MCF 10A (cell line): ENCODE measurements around the gene CTSZ. TPM values are rescaled to one million over a fixed set of nuclear protein-coding genes. Genes with fewer than 3 reads are reported as not detected.

Source experiments
- BruUV-seq: library from RNA; stranded (reverse); fragments of 400-500 nt; replicated peaks from 2 replicates; lab custom pipeline; 2021; lab: Mats Ljungman, UMichigan
- CTCF ChIA-PET: fragments of 300-600 bp; sonication (Branson Sonifier 250); formaldehyde crosslinking; extraction: SDS; loops from one replicate; lab custom pipeline; 2021; ENCODE audit warnings: antibody characterized with exemption, inconsistent platforms; lab: Yijun Ruan, JAX
- POLR2A ChIA-PET: fragments of 300-600, 350-650 bp; sonication (Branson Sonifier 250); formaldehyde crosslinking; extraction: SDS; loops from one replicate; lab custom pipeline; 2020; ENCODE audit warnings: antibody characterized with exemption, inconsistent platforms; lab: Yijun Ruan, JAX
- DNase-seq: peaks from one replicate; pipeline ENCODE4 v3.0.0-alpha.2; 2018; ENCODE audit not compliant: unreplicated experiment
- H3K27ac Mint-ChIP-seq: one replicate; pipeline ENCODE4 v1.8.0; 2022; ENCODE audit warnings: mild to moderate bottlenecking, low read depth, mixed read lengths; ENCODE audit not compliant: unreplicated experiment
- H3K27me3 Mint-ChIP-seq: one replicate; pipeline ENCODE4 v1.8.0; 2022; ENCODE audit warnings: mixed read lengths; ENCODE audit not compliant: insufficient read depth, unreplicated experiment
- H3K36me3 Mint-ChIP-seq: one replicate; pipeline ENCODE4 v1.8.0; 2022; ENCODE audit warnings: mild to moderate bottlenecking, moderate library complexity, mixed read lengths; ENCODE audit not compliant: insufficient read depth, unreplicated experiment
- H3K4me1 Mint-ChIP-seq: one replicate; pipeline ENCODE4 v1.8.0; 2022; ENCODE audit warnings: mixed read lengths; ENCODE audit not compliant: insufficient read depth, unreplicated experiment
- H3K4me3 Mint-ChIP-seq: one replicate; pipeline ENCODE4 v1.8.0; 2022; ENCODE audit warnings: mild to moderate bottlenecking, moderate library complexity, mixed read lengths; ENCODE audit not compliant: unreplicated experiment
- H3K9me3 Mint-ChIP-seq: one replicate; pipeline ENCODE4 v1.8.0; 2022; ENCODE audit warnings: mixed read lengths; ENCODE audit not compliant: unreplicated experiment
- CTCF ChIP-seq: fragments of 200-600 bp; IDR thresholded peaks from one replicate; pipeline ENCODE4 v1.8.0; 2022; ENCODE audit warnings: antibody characterized with exemption, mild to moderate bottlenecking; ENCODE audit not compliant: unreplicated experiment
- intact Hi-C: fragments of 100-400 bp; cut with micrococcal nuclease; formaldehyde crosslinking; loops from 2 replicates; pipeline ENCODE4 v1.14.1; 2022
- total RNA-seq: library from RNA; stranded (reverse); gene quantifications from 2 replicates; pipeline ENCODE4 v1.2.3, GENCODE V29; 2022

The CTSZ gene
- total RNA-seq, 1 experiment from 2014 or later = 96.6 TPM

- CTCF ChIA-PET = interaction anchor here (0.8 kb wide), 1 partner anchor 1605 kb away, joined by 3 read pairs; no protein-coding TSS in a partner anchor
- no peak for TF ChIP-seq CTCF
Measured at GRCh38 chr20:58975353-58975752, 31.7 kb downstream of the CTSZ start.

GRCh38 chr20:58973866-58974265 is 33.2 kb downstream of the CTSZ start:
- BruUV-seq = no TSS peak
- no peak for TF ChIP-seq CTCF
- no peak overlapping the region for H3K27ac Mint-ChIP-seq
- intact Hi-C loops = no loop called here
- H3K4me3 Mint-ChIP-seq = no peak overlapping the region
- peaks cover 19% of the 10 kb centered on the region for H3K27me3 Mint-ChIP-seq
- H3K9me3 Mint-ChIP-seq = peaks cover 30% of the 10 kb centered on the region
- ChIA-PET CTCF (no interaction called here), POLR2A (no interaction called here)
- peaks cover 6% of the 10 kb centered on the region for H3K4me1 Mint-ChIP-seq
- DNase-seq = no peak
- no peaks in the 10 kb centered on the region for H3K36me3 Mint-ChIP-seq

More at GRCh38 chr20:58975353-58975752, 31.7 kb downstream of the CTSZ start:
- H3K27ac Mint-ChIP-seq = no peak overlapping the region
- POLR2A ChIA-PET = no interaction called here
- H3K4me3 Mint-ChIP-seq = no peak overlapping the region
- intact Hi-C loops = no loop called here
- no peak for DNase-seq
- BruUV-seq = no TSS peak
- peaks cover 4% of the 10 kb centered on the region for H3K27me3 Mint-ChIP-seq
- peaks cover 17% of the 10 kb centered on the region for H3K9me3 Mint-ChIP-seq
- no peaks in the 10 kb centered on the region for H3K36me3 Mint-ChIP-seq
- peaks cover 6% of the 10 kb centered on the region for H3K4me1 Mint-ChIP-seq

GRCh38 chr20:58973179-58973578 is 33.9 kb downstream of the CTSZ start:
- no peak for DNase-seq
- Mint-ChIP-seq H3K4me3 (no peak overlapping the region), H3K27me3 (peaks cover 26% of the 10 kb centered on the region), H3K4me1 (peaks cover 6% of the 10 kb centered on the region), H3K9me3 (peaks cover 35% of the 10 kb centered on the region), H3K36me3 (no peaks in the 10 kb centered on the region), H3K27ac (no peak overlapping the region)
- no TSS peak for BruUV-seq
- no peak for TF ChIP-seq CTCF
- ChIA-PET POLR2A (interaction anchor here (0.6 to 0.7 kb wide), 2 partner anchors 11 to 90 kb away, joined by 3 read pairs; no protein-coding TSS in a partner anchor), CTCF (interaction anchor here (0.6 kb wide), 1 partner anchor 747 kb away, joined by 4 read pairs; no protein-coding TSS in a partner anchor)
- intact Hi-C loops = no loop called here

- ChIA-PET POLR2A (interaction anchor here (1.1 to 1.4 kb wide), 2 partner anchors 22 to 82 kb away, joined by 3 read pairs; no protein-coding TSS in a partner anchor), CTCF (interaction anchor here (0.6 to 0.8 kb wide), 5 partner anchors 15 to 671 kb away, joined by 3 to 4 read pairs (median 3); partner anchors contain the start of gene TUBB1)
- Mint-ChIP-seq H3K9me3 (peaks cover 35% of the 10 kb centered on the region), H3K36me3 (no peaks in the 10 kb centered on the region), H3K27me3 (peaks cover 39% of the 10 kb centered on the region), H3K4me3 (no peak overlapping the region), H3K4me1 (peaks cover 4% of the 10 kb centered on the region), H3K27ac (no peak overlapping the region)
- no peak for DNase-seq
- no TSS peak for BruUV-seq
- no peak for TF ChIP-seq CTCF
- intact Hi-C loops = no loop called here
Measured at GRCh38 chr20:58971429-58971828, 35.6 kb downstream of the CTSZ start.
